GM23338 (cell line): ENCODE results near the gene VAPA. TPM values are rescaled to one million over a fixed set of nuclear protein-coding genes. Genes with fewer than 3 reads are reported as not detected.
A peak's percentile ranks its signal among the peaks of the same experiment; 100 is the strongest.
"Not testable (repeated sequence)": the region's sequence is repeated elsewhere in the genome, so short reads cannot be mapped to it uniquely, and the experiment has no call there.

Experiments used
- ATAC-seq: fragments of 200-7000 bp; cut with Tn5 transposase; 3 replicates; pipeline ENCODE4 v1.9.1; 2020
- DNase-seq: peaks from one replicate; pipeline ENCODE4 v3.0.0-alpha.2; 2015; ENCODE audit warnings: low spot score
- H2AFZ ChIP-seq: fragments of 200-600 bp; sonication (generic); 2 replicates; pipeline ENCODE4 v1.8.0; 2016; ENCODE audit warnings: antibody characterized with exemption, mild to moderate bottlenecking, moderate library complexity
- H3F3A ChIP-seq: fragments of 200-600 bp; sonication (generic); replicated peaks from 2 replicates; pipeline ENCODE4 v1.8.0; 2017; ENCODE audit warnings: antibody characterized with exemption, mixed run types, low read depth
- H3K27ac ChIP-seq: fragments of 200-600 bp; sonication (generic); 2 replicates; pipeline ENCODE4 v1.6.1; 2016; ENCODE audit warnings: low read depth
- H3K27me3 ChIP-seq: fragments of 200-600 bp; sonication (generic); 2 replicates; pipeline ENCODE4 v1.8.0; 2016; ENCODE audit warnings: mild to moderate bottlenecking, mixed run types, moderate library complexity; ENCODE audit not compliant: insufficient read depth
- H3K36me3 ChIP-seq: fragments of 200-600 bp; sonication (generic); 2 replicates; pipeline ENCODE4 v1.8.0; 2016; ENCODE audit warnings: mild to moderate bottlenecking; ENCODE audit not compliant: insufficient read depth
- H3K4me1 ChIP-seq: fragments of 200-600 bp; sonication (generic); 2 replicates; pipeline ENCODE4 v1.8.0; 2016; ENCODE audit warnings: mild to moderate bottlenecking, moderate library complexity; ENCODE audit not compliant: insufficient read depth
- H3K4me2 ChIP-seq: fragments of 200-600 bp; sonication (generic); 2 replicates; pipeline ENCODE4 v1.7.1; 2017; ENCODE audit warnings: mixed run types
- H3K4me3 ChIP-seq: fragments of 200-600 bp; sonication (generic); 2 replicates; pipeline ENCODE4 v1.6.1; 2016; ENCODE audit warnings: mixed run types
- H3K79me2 ChIP-seq: fragments of 200-600 bp; sonication (generic); replicated peaks from 2 replicates; pipeline ENCODE4 v1.8.0; 2017; ENCODE audit warnings: mild to moderate bottlenecking; ENCODE audit not compliant: insufficient read depth
- H3K9me2 ChIP-seq: fragments of 200-600 bp; sonication (generic); 2 replicates; pipeline ENCODE4 v1.8.0; 2017; ENCODE audit not compliant: insufficient read depth
- H4K20me1 ChIP-seq: fragments of 200-600 bp; sonication (generic); replicated peaks from 2 replicates; pipeline ENCODE4 v1.8.0; 2017; ENCODE audit warnings: mild to moderate bottlenecking; ENCODE audit not compliant: insufficient read depth
- H3K27ac Mint-ChIP-seq: 2 replicates; pipeline ENCODE4 v1.8.0; 2020; ENCODE audit warnings: inconsistent platforms, mild to moderate bottlenecking, moderate library complexity, mixed read lengths
- H3K27me3 Mint-ChIP-seq: 3 replicates; pipeline ENCODE4 v1.8.0; 2022; ENCODE audit warnings: low read depth, mild to moderate bottlenecking, moderate library complexity, mixed read lengths, inconsistent platforms; ENCODE audit not compliant: insufficient read depth, poor library complexity
- H3K36me3 Mint-ChIP-seq: 3 replicates; pipeline ENCODE4 v1.8.0; 2021; ENCODE audit warnings: low read depth, mild to moderate bottlenecking, inconsistent platforms, moderate library complexity, mixed read lengths
- H3K4me1 Mint-ChIP-seq: 3 replicates; pipeline ENCODE4 v1.8.0; 2020; ENCODE audit warnings: mild to moderate bottlenecking, inconsistent platforms, mixed read lengths
- H3K4me3 Mint-ChIP-seq: 3 replicates; pipeline ENCODE4 v1.8.0; 2021; ENCODE audit warnings: moderate library complexity, mild to moderate bottlenecking, inconsistent platforms, mixed read lengths
- H3K9me3 Mint-ChIP-seq: 3 replicates; pipeline ENCODE4 v1.8.0; 2020; ENCODE audit warnings: moderate library complexity, mild to moderate bottlenecking, inconsistent platforms, mixed read lengths
- CREB1 ChIP-seq: fragments of 250-450 bp; sonication (Bioruptor Pico); IDR thresholded peaks from 2 replicates; pipeline ENCODE4 v1.5.0; 2020; ENCODE audit warnings: low read depth, mild to moderate bottlenecking, moderate library complexity
- EZH2 ChIP-seq: fragments of 200-600 bp; sonication (generic); IDR thresholded peaks from one replicate; pipeline ENCODE4 v1.8.0; 2017; ENCODE audit warnings: antibody characterized with exemption, mild to moderate bottlenecking, low read depth; ENCODE audit not compliant: unreplicated experiment
- EZH2phosphoT487 ChIP-seq: fragments of 200-600 bp; sonication (generic); IDR thresholded peaks from one replicate; pipeline ENCODE4 v1.8.1; 2018; ENCODE audit warnings: antibody characterized with exemption; ENCODE audit not compliant: unreplicated experiment
- JUNB ChIP-seq: IDR thresholded peaks from one replicate; pipeline ENCODE4 v1.6.1; 2016; ENCODE audit warnings: antibody characterized with exemption; ENCODE audit not compliant: unreplicated experiment
- NANOG ChIP-seq: IDR thresholded peaks from 2 replicates; pipeline ENCODE4 v1.6.1; 2016; ENCODE audit warnings: antibody characterized with exemption, borderline replicate concordance
- POLR2AphosphoS5 ChIP-seq: IDR thresholded peaks from 2 replicates; pipeline ENCODE4 v1.6.1; 2016; ENCODE audit warnings: antibody characterized with exemption, low read depth
- STAT1 ChIP-seq: IDR thresholded peaks from one replicate; pipeline ENCODE4 v1.6.1; 2016; ENCODE audit warnings: antibody characterized with exemption; ENCODE audit not compliant: unreplicated experiment
- ZNF114 ChIP-seq: fragments of 250-450 bp; sonication (Bioruptor Pico); IDR thresholded peaks from 2 replicates; pipeline ENCODE4 v1.5.0; 2020; ENCODE audit warnings: mild to moderate bottlenecking, moderate library complexity
- ZNF331 ChIP-seq: fragments of 250-450 bp; sonication (Bioruptor Pico); IDR thresholded peaks from 2 replicates; pipeline ENCODE4 v1.5.0; 2020; ENCODE audit warnings: low read depth, mild to moderate bottlenecking, moderate library complexity
- polyA plus RNA-seq: library from polyadenylated mRNA; unstranded; fragments of >200 nt; fragmentation: Nextera tagmentation; extraction: Ambion mirVana; gene quantifications from 2 replicates; pipeline ENCODE4 v1.2.1, GENCODE V29; 2016
- total RNA-seq: library from RNA; depleted of rRNA; stranded (reverse); fragments of >200 nt; shearing (Covaris generic); gene quantifications from 2 replicates; pipeline ENCODE4 v1.2.3, GENCODE V29; 2014
- TF ChIP-seq, protein P1 (sequence below), 2 experiments: fragments of 200-600 bp in 1 of 2; sonication (generic) in 1 of 2; conservative IDR thresholded peaks; 2 replicates each; pipeline versions ENCODE4 v1.5.1 to v1.6.1; 2016 to 2017; ENCODE audit warnings: antibody characterized with exemption in 2 of 2, low read depth in 2 of 2, mild to moderate bottlenecking in 2 of 2, moderate library complexity in 1 of 2
- TF ChIP-seq, protein P2 (sequence below): IDR thresholded peaks from one replicate; pipeline ENCODE4 v1.6.1; 2018; ENCODE audit warnings: antibody characterized with exemption; ENCODE audit not compliant: unreplicated experiment

VAPA gene
- total and polyA plus RNA-seq, 2 experiments from 2014 or later: 162 to 178 TPM

DNA sequence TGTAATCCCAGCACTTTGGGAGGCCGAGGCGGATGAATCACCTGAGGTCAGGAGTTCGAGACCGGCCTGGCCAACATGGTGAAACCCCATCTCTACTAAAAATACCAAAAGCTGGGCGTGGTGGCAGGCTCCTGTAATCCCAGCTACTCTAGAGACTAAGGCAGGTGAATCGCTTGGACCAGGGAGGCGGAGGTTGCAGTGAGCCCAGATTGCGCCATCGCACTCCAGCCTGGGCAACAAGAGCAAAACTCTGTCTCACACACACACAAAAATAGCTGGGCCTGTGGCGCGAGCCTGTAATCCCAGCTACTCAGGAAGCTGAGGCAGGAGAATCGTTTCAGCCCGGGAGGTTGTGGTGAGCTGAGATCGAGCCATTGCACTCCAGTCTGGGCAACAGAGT is 11.6 kb upstream of the VAPA start:
- H3K9me3 Mint-ChIP-seq: not testable (repeated sequence)

DNA sequence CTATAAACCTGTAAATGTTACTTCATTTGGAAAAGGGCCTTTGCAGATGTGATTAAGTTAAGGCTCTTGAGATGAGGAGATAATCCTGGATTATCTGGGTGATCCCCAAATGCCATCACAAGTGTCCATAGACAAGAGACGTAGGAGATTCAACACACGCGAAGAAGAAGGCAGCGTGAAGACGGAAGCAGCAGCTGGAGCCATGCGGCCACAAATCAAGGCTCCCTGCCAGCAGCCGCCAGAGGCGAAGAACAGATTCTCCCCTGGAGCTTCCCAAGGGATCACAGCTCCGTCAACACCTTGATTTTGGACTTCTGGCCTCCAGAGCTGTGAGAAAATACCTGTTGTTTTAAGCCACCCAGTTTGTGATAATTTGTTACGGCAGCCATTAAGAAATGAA is 11.0 kb upstream of the VAPA start:
- no peaks in the 10 kb centered on the region for H4K20me1 ChIP-seq
- no peaks in the 10 kb centered on the region for H3K9me2 ChIP-seq
- Mint-ChIP-seq H3K36me3 (no peaks in the 10 kb centered on the region), H3K4me3 (no peak overlapping the region), H3K27ac (no peak overlapping the region), H3K27me3 (peaks cover 1% of the 10 kb centered on the region), H3K4me1 (peaks cover 13% of the 10 kb centered on the region), H3K9me3 (no peaks in the 10 kb centered on the region)
- H3K79me2 ChIP-seq: no peaks in the 10 kb centered on the region
- H2AFZ ChIP-seq: peak overlapping the region; percentile 19
- H3K36me3 ChIP-seq: no peaks in the 10 kb centered on the region
- no peak overlapping the region for H3K27ac ChIP-seq
- DNase-seq (no peak), ATAC-seq (no peak)
- no peak overlapping the region for H3K4me2 ChIP-seq
- no peak for TF ChIP-seq STAT1
- TF ChIP-seq EZH2: no peak
- no peak for TF ChIP-seq NANOG
- no peaks in the 10 kb centered on the region for H3F3A ChIP-seq
- no peak overlapping the region for H3K4me3 ChIP-seq
- H3K27me3 ChIP-seq: no peaks in the 10 kb centered on the region
- peaks cover 14% of the 10 kb centered on the region for H3K4me1 ChIP-seq

More for the DNA sequence above, 11.6 kb upstream of the VAPA start:
- not testable (repeated sequence) for H3K9me2 ChIP-seq, H3K4me3 Mint-ChIP-seq, ATAC-seq, H2AFZ ChIP-seq, H3K36me3 ChIP-seq, H3F3A ChIP-seq, H3K36me3 Mint-ChIP-seq, H3K4me3 ChIP-seq, H4K20me1 ChIP-seq, H3K27ac ChIP-seq, H3K27me3 ChIP-seq, H3K4me2 ChIP-seq, DNase-seq, H3K27ac Mint-ChIP-seq, H3K79me2 ChIP-seq, H3K27me3 Mint-ChIP-seq
- H3K4me1 ChIP-seq: peaks cover 14% of the 10 kb centered on the region
- H3K4me1 Mint-ChIP-seq: peaks cover 13% of the 10 kb centered on the region

DNA sequence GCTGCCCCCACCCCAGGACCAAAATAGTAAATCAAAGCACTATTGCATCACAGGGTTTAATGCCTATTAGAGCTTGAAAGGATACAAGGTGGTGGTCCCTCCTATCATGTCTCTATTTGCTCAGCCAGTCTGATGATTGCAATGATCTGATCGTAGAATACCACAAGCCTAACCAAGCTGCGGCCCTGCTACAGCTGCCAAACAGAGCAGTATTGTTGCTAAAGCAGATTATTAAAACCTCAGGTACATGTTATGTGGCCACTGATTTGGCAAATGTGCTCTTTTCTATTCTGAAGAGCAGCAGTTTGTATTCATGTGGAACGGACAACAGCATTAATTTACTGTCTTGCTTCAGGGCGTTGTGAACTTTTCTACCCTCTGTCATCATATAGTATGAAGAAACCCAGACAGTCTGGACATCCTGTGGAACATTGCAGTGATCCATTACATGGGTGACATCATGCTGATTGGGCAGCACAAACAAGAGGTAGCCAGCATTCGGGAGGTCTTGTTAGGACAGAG is 8.4 kb upstream of the VAPA start:
- H3K36me3 ChIP-seq: no peaks in the 10 kb centered on the region
- H3K9me2 ChIP-seq: no peaks in the 10 kb centered on the region
- H3K4me3 ChIP-seq: no peak overlapping the region
- H3F3A ChIP-seq: no peaks in the 10 kb centered on the region
- peak overlapping the region; percentile 80 for H2AFZ ChIP-seq
- H3K27me3 Mint-ChIP-seq: peaks cover 1% of the 10 kb centered on the region
- H3K4me1 Mint-ChIP-seq: peaks cover 5% of the 10 kb centered on the region
- no peaks in the 10 kb centered on the region for H3K9me3 Mint-ChIP-seq
- no peak overlapping the region for H3K27ac ChIP-seq
- no peak for DNase-seq
- H4K20me1 ChIP-seq: no peaks in the 10 kb centered on the region
- H3K36me3 Mint-ChIP-seq: no peaks in the 10 kb centered on the region
- H3K4me2 ChIP-seq: no peak overlapping the region
- H3K27me3 ChIP-seq: no peaks in the 10 kb centered on the region
- no peak for ATAC-seq
- H3K4me3 Mint-ChIP-seq: no peak overlapping the region
- H3K27ac Mint-ChIP-seq: no peak overlapping the region
- H3K4me1 ChIP-seq: peaks cover 8% of the 10 kb centered on the region
- no peaks in the 10 kb centered on the region for H3K79me2 ChIP-seq
- TF ChIP-seq STAT1 (no peak), ZNF114 (CRISPR knock-in tag) (no peak), EZH2phosphoT487 (no peak), JUNB (no peak), EZH2 (no peak), CREB1 (CRISPR knock-in tag) (no peak), POLR2AphosphoS5 (no peak), ZNF331 (CRISPR knock-in tag) (no peak)
- TF ChIP-seq, protein P1, sequence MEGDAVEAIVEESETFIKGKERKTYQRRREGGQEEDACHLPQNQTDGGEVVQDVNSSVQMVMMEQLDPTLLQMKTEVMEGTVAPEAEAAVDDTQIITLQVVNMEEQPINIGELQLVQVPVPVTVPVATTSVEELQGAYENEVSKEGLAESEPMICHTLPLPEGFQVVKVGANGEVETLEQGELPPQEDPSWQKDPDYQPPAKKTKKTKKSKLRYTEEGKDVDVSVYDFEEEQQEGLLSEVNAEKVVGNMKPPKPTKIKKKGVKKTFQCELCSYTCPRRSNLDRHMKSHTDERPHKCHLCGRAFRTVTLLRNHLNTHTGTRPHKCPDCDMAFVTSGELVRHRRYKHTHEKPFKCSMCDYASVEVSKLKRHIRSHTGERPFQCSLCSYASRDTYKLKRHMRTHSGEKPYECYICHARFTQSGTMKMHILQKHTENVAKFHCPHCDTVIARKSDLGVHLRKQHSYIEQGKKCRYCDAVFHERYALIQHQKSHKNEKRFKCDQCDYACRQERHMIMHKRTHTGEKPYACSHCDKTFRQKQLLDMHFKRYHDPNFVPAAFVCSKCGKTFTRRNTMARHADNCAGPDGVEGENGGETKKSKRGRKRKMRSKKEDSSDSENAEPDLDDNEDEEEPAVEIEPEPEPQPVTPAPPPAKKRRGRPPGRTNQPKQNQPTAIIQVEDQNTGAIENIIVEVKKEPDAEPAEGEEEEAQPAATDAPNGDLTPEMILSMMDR (conservative IDR thresholded peaks at IDR 0.05; ENCODE audit: low read depth in 2 of 2): no peak
- TF ChIP-seq, protein P2, sequence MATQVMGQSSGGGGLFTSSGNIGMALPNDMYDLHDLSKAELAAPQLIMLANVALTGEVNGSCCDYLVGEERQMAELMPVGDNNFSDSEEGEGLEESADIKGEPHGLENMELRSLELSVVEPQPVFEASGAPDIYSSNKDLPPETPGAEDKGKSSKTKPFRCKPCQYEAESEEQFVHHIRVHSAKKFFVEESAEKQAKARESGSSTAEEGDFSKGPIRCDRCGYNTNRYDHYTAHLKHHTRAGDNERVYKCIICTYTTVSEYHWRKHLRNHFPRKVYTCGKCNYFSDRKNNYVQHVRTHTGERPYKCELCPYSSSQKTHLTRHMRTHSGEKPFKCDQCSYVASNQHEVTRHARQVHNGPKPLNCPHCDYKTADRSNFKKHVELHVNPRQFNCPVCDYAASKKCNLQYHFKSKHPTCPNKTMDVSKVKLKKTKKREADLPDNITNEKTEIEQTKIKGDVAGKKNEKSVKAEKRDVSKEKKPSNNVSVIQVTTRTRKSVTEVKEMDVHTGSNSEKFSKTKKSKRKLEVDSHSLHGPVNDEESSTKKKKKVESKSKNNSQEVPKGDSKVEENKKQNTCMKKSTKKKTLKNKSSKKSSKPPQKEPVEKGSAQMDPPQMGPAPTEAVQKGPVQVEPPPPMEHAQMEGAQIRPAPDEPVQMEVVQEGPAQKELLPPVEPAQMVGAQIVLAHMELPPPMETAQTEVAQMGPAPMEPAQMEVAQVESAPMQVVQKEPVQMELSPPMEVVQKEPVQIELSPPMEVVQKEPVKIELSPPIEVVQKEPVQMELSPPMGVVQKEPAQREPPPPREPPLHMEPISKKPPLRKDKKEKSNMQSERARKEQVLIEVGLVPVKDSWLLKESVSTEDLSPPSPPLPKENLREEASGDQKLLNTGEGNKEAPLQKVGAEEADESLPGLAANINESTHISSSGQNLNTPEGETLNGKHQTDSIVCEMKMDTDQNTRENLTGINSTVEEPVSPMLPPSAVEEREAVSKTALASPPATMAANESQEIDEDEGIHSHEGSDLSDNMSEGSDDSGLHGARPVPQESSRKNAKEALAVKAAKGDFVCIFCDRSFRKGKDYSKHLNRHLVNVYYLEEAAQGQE: no peak
